SK-N-MC (cell line): ENCODE measurements around the gene HEG1.

ENCODE experiments used
- EZH2 ChIP-seq: fragments of 200-600 bp; sonication (generic); IDR thresholded peaks from one replicate; pipeline ENCODE4 v1.6.1; 2017; ENCODE audit warnings: antibody characterized with exemption
- FOXP2 ChIP-seq: optimal IDR thresholded peaks from 2 replicates; pipeline ENCODE3; 2011; ENCODE audit warnings: mild to moderate bottlenecking, moderate library complexity; ENCODE audit not compliant: insufficient read depth; ENCODE audit errors: extremely low read length, control extremely low read depth
- POLR2AphosphoS5 ChIP-seq: IDR thresholded peaks from 2 replicates; pipeline ENCODE4 v1.6.1; 2012; ENCODE audit warnings: mild to moderate bottlenecking, low read depth, low read length, borderline replicate concordance

GRCh38 chr3:124920718-124921117 is 135.1 kb downstream of the HEG1 start:
- TF ChIP-seq POLR2AphosphoS5 = no peak
- no peak for TF ChIP-seq EZH2
- TF ChIP-seq FOXP2 = no peak
